ENCODE results near the gene TPO.

The TPO gene

GRCh38 chr2:1454346-1454745, 41.1 kb downstream of the TPO start:
- H2AK5ac ChIP-seq (ENCODE audit: low read length): no peak overlapping the region
- no CpG with 5 or more reads among the region's 7 CpGs for WGBS (ENCODE audit: extremely low coverage, insufficient coverage, insufficient read length)
- H2BK5ac ChIP-seq (ENCODE audit: low read depth, low read length, poor library complexity): no peak overlapping the region
- H4K8ac ChIP-seq (ENCODE audit: low read depth, low read length): no peak overlapping the region
- no peaks in the 10 kb centered on the region for H3K27me3 ChIP-seq (ENCODE audit: insufficient read depth, low read length)
- no peak overlapping the region for H3K9ac ChIP-seq (ENCODE audit: low read length)
- H2AFZ ChIP-seq (ENCODE audit: insufficient read depth, low read length, poor library complexity): no peak overlapping the region
- no peak overlapping the region for H4K91ac ChIP-seq (ENCODE audit: low read depth, low read length)
- H3K36me3 ChIP-seq (ENCODE audit: control insufficient read depth in 1 of 2, insufficient read depth in 2 of 2, low read length in 2 of 2): no peaks in the 10 kb centered on the region
- no peak overlapping the region for H3K23ac ChIP-seq (ENCODE audit: low read length)
- no peak overlapping the region for H3K14ac ChIP-seq (ENCODE audit: low read length)
- H3K9me3 ChIP-seq (ENCODE audit: insufficient read depth, low read depth, low read length): peaks cover 7% of the 10 kb centered on the region
- H4K12ac ChIP-seq (ENCODE audit: low read depth, low read length): no peak overlapping the region
- H3K4me3 ChIP-seq (ENCODE audit: low read depth, low read length): no peak overlapping the region
- no peak overlapping the region for H2BK12ac ChIP-seq (ENCODE audit: low read length)
- H3K4me1 ChIP-seq (ENCODE audit: control insufficient read depth in 1 of 2, insufficient read depth in 2 of 2, low read length in 2 of 2): no peaks in the 10 kb centered on the region
- H3K79me1 ChIP-seq (ENCODE audit: low read length): no peaks in the 10 kb centered on the region
- no peak overlapping the region for H3K4me2 ChIP-seq (ENCODE audit: low read length)
- H3K4ac ChIP-seq (ENCODE audit: low read depth, low read length): no peak overlapping the region
- no peaks in the 10 kb centered on the region for H3K79me2 ChIP-seq (ENCODE audit: control insufficient read depth, insufficient read depth, low read length, poor library complexity)
- no peak for DNase-seq
- no peak overlapping the region for H2BK120ac ChIP-seq (ENCODE audit: insufficient read depth, low read length, poor library complexity)
- no peak overlapping the region for H3K18ac ChIP-seq (ENCODE audit: low read length)
- no peak overlapping the region for H3K27ac ChIP-seq (ENCODE audit: low read depth, low read length)

- no peak overlapping the region for H3K14ac ChIP-seq (ENCODE audit: low read length)
- no peaks in the 10 kb centered on the region for H3K36me3 ChIP-seq (ENCODE audit: control insufficient read depth in 1 of 2, insufficient read depth in 2 of 2, low read length in 2 of 2)
- H3K18ac ChIP-seq (ENCODE audit: low read length): no peak overlapping the region
- no peak overlapping the region for H3K23ac ChIP-seq (ENCODE audit: low read length)
- H3K4me3 ChIP-seq (ENCODE audit: low read depth, low read length): no peak overlapping the region
- H3K4me2 ChIP-seq (ENCODE audit: low read length): no peak overlapping the region
- H3K4me1 ChIP-seq (ENCODE audit: control insufficient read depth in 1 of 2, insufficient read depth in 2 of 2, low read length in 2 of 2): no peaks in the 10 kb centered on the region
- no peak overlapping the region for H2BK5ac ChIP-seq (ENCODE audit: low read depth, low read length, poor library complexity)
- DNase-seq: no peak
- H3K9ac ChIP-seq (ENCODE audit: low read length): no peak overlapping the region
- H4K12ac ChIP-seq (ENCODE audit: low read depth, low read length): no peak overlapping the region
- H3K79me2 ChIP-seq (ENCODE audit: control insufficient read depth, insufficient read depth, low read length, poor library complexity): no peaks in the 10 kb centered on the region
- no peaks in the 10 kb centered on the region for H3K79me1 ChIP-seq (ENCODE audit: low read length)
- H2BK12ac ChIP-seq (ENCODE audit: low read length): no peak overlapping the region
- WGBS (ENCODE audit: extremely low coverage, insufficient coverage, insufficient read length): no CpG with 5 or more reads among the region's 6 CpGs
- H4K8ac ChIP-seq (ENCODE audit: low read depth, low read length): no peak overlapping the region
- no peak overlapping the region for H2AFZ ChIP-seq (ENCODE audit: insufficient read depth, low read length, poor library complexity)
- no peaks in the 10 kb centered on the region for H3K27me3 ChIP-seq (ENCODE audit: insufficient read depth, low read length)
- no peak overlapping the region for H3K27ac ChIP-seq (ENCODE audit: low read depth, low read length)
- H3K4ac ChIP-seq (ENCODE audit: low read depth, low read length): no peak overlapping the region
- H2AK5ac ChIP-seq (ENCODE audit: low read length): no peak overlapping the region
- no peak overlapping the region for H2BK120ac ChIP-seq (ENCODE audit: insufficient read depth, low read length, poor library complexity)
- H3K9me3 ChIP-seq (ENCODE audit: insufficient read depth, low read depth, low read length): peaks cover 4% of the 10 kb centered on the region
- no peak overlapping the region for H4K91ac ChIP-seq (ENCODE audit: low read depth, low read length)
These were observed 42.2 kb downstream of the TPO start for GRCh38 chr2:1455466-1455865.

- H3K23ac ChIP-seq (ENCODE audit: low read length): no peak overlapping the region
- H3K27me3 ChIP-seq (ENCODE audit: insufficient read depth, low read length): no peaks in the 10 kb centered on the region
- no peak overlapping the region for H3K18ac ChIP-seq (ENCODE audit: low read length)
- H4K12ac ChIP-seq (ENCODE audit: low read depth, low read length): no peak overlapping the region
- H3K79me1 ChIP-seq (ENCODE audit: low read length): no peaks in the 10 kb centered on the region
- H3K4me3 ChIP-seq (ENCODE audit: low read depth, low read length): no peak overlapping the region
- H3K4me2 ChIP-seq (ENCODE audit: low read length): no peak overlapping the region
- no peaks in the 10 kb centered on the region for H3K4me1 ChIP-seq (ENCODE audit: control insufficient read depth in 1 of 2, insufficient read depth in 2 of 2, low read length in 2 of 2)
- H2BK12ac ChIP-seq (ENCODE audit: low read length): no peak overlapping the region
- no peak overlapping the region for H3K4ac ChIP-seq (ENCODE audit: low read depth, low read length)
- H2BK5ac ChIP-seq (ENCODE audit: low read depth, low read length, poor library complexity): no peak overlapping the region
- DNase-seq: no peak
- no peak overlapping the region for H4K8ac ChIP-seq (ENCODE audit: low read depth, low read length)
- peaks cover 4% of the 10 kb centered on the region for H3K9me3 ChIP-seq (ENCODE audit: insufficient read depth, low read depth, low read length)
- H2AK5ac ChIP-seq (ENCODE audit: low read length): no peak overlapping the region
- H3K27ac ChIP-seq (ENCODE audit: low read depth, low read length): no peak overlapping the region
- H3K79me2 ChIP-seq (ENCODE audit: control insufficient read depth, insufficient read depth, low read length, poor library complexity): no peaks in the 10 kb centered on the region
- no peak overlapping the region for H4K91ac ChIP-seq (ENCODE audit: low read depth, low read length)
- no CpG with 5 or more reads among the region's 2 CpGs for whole genome bisulfite sequencing (ENCODE audit: extremely low coverage, insufficient coverage, insufficient read length)
- H3K9ac ChIP-seq (ENCODE audit: low read length): no peak overlapping the region
- H2BK120ac ChIP-seq (ENCODE audit: insufficient read depth, low read length, poor library complexity): no peak overlapping the region
- no peak overlapping the region for H3K14ac ChIP-seq (ENCODE audit: low read length)
- no peaks in the 10 kb centered on the region for H3K36me3 ChIP-seq (ENCODE audit: control insufficient read depth in 1 of 2, insufficient read depth in 2 of 2, low read length in 2 of 2)
- no peak overlapping the region for H2AFZ ChIP-seq (ENCODE audit: insufficient read depth, low read length, poor library complexity)
These were observed 45.2 kb downstream of the TPO start for GRCh38 chr2:1458432-1458831.

GRCh38 chr2:1459727-1460126, 46.5 kb downstream of the TPO start:
- no peaks in the 10 kb centered on the region for H3K79me2 ChIP-seq (ENCODE audit: control insufficient read depth, insufficient read depth, low read length, poor library complexity)
- no CpG with 5 or more reads among the region's 7 CpGs for WGBS (ENCODE audit: extremely low coverage, insufficient coverage, insufficient read length)
- H3K27ac ChIP-seq (ENCODE audit: low read depth, low read length): no peak overlapping the region
- H2AFZ ChIP-seq (ENCODE audit: insufficient read depth, low read length, poor library complexity): no peak overlapping the region
- H3K4me1 ChIP-seq (ENCODE audit: control insufficient read depth in 1 of 2, insufficient read depth in 2 of 2, low read length in 2 of 2): no peaks in the 10 kb centered on the region
- H2BK12ac ChIP-seq (ENCODE audit: low read length): no peak overlapping the region
- no peak overlapping the region for H3K4me3 ChIP-seq (ENCODE audit: low read depth, low read length)
- no peaks in the 10 kb centered on the region for H3K36me3 ChIP-seq (ENCODE audit: control insufficient read depth in 1 of 2, insufficient read depth in 2 of 2, low read length in 2 of 2)
- H3K23ac ChIP-seq (ENCODE audit: low read length): no peak overlapping the region
- no peak overlapping the region for H4K91ac ChIP-seq (ENCODE audit: low read depth, low read length)
- H3K79me1 ChIP-seq (ENCODE audit: low read length): no peaks in the 10 kb centered on the region
- no peak for DNase-seq
- no peak overlapping the region for H4K8ac ChIP-seq (ENCODE audit: low read depth, low read length)
- no peak overlapping the region for H2AK5ac ChIP-seq (ENCODE audit: low read length)
- H2BK120ac ChIP-seq (ENCODE audit: insufficient read depth, low read length, poor library complexity): no peak overlapping the region
- no peak overlapping the region for H3K4ac ChIP-seq (ENCODE audit: low read depth, low read length)
- H3K14ac ChIP-seq (ENCODE audit: low read length): no peak overlapping the region
- peaks cover 4% of the 10 kb centered on the region for H3K9me3 ChIP-seq (ENCODE audit: insufficient read depth, low read depth, low read length)
- H3K18ac ChIP-seq (ENCODE audit: low read length): no peak overlapping the region
- no peak overlapping the region for H2BK5ac ChIP-seq (ENCODE audit: low read depth, low read length, poor library complexity)
- no peak overlapping the region for H3K9ac ChIP-seq (ENCODE audit: low read length)
- H4K12ac ChIP-seq (ENCODE audit: low read depth, low read length): no peak overlapping the region
- no peak overlapping the region for H3K4me2 ChIP-seq (ENCODE audit: low read length)
- no peaks in the 10 kb centered on the region for H3K27me3 ChIP-seq (ENCODE audit: insufficient read depth, low read length)
